Measurements from ENCODE around the gene SLC9A4. TPM values are rescaled to one million over a fixed set of nuclear protein-coding genes. Genes with fewer than 3 reads are reported as not detected.
"Not testable (repeated sequence)": the region's sequence is repeated elsewhere in the genome, so short reads cannot be mapped to it uniquely, and the experiment has no call there.

Gene SLC9A4
- polyA plus RNA-seq, 5 donors = 0.03 TPM; not detected in 4

GRCh38 chr2:102547462-102547861 lies 74.4 kb downstream of the SLC9A4 start:
- DNase-seq = no peak

DNA sequence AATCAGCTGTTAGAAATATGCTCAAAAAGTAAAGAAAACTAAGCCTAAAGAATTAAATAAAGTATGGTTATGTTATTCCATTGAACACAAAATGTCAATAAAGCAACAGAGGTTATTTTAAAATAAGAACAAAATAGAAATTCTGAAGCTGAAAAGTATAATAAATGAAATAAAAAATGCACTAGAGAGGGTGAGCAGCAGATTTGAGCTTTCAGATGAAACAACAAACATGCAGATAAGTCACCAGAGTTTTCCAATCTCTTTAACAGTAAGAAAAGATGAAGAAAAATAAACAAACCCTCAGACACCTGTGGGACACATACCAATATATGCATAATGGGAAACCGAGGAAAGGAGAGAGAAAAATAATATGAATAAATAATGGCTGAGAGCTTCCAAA lies 76.0 kb downstream of the SLC9A4 start:
- no peak for DNase-seq

DNA sequence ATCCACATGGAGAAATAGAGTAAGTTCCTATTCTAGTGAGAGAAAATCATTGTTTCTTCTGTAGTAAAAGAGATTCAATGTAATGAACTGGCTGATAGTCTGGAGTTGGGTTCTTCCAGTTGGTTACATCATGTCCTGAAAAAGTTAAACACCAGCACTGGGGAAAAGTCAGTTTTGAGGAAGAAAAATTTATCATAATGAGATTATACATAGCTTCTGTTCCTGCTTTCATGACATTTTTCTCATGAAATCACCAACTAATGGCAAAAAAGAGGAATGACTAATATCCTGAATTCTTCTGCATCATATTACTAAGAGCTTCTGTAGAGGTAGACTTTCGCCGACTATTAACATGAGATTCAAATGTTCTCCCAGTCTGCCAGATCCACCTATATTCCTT lies 77.1 kb downstream of the SLC9A4 start:
- DNase-seq = no peak

DNA sequence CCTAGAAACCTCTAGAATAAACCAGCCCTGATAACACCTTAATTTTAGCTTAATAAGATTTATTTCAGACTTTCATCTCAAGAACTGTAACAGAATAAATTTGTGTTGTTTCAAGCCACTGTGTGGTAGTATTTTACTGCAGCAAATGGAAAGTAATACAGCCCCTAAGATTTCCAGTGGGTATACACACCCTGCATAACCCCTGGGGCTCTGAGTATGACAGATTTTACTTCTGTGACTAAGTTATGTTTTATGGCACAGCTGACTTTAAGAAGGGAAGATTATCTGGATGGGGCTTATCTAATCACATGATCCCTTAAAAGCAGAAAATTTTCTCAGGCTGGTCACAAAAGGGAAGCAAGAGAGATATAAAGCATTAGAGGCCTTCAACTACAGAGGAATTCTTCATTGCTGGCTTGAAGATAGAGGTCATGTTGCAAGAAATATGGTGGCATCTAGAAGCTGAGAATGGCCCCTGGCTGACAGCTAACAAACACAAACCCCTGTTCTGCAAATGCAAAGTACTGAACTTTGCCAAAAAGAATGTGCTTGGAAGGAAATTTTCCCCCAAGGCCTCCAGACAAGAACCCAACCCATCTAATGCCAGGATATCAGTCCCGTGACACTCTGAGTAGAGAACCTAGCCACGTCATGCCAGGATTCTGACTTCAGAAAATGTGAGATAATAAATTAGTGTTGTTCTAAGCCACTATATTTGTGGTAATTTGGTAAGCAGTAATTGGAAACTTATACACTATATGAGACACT lies 78.5 kb downstream of the SLC9A4 start:
- no peak for DNase-seq

- DNase-seq = no peak
Observed at GRCh38 chr2:102553601-102554000, 80.6 kb downstream of the SLC9A4 start.

DNA sequence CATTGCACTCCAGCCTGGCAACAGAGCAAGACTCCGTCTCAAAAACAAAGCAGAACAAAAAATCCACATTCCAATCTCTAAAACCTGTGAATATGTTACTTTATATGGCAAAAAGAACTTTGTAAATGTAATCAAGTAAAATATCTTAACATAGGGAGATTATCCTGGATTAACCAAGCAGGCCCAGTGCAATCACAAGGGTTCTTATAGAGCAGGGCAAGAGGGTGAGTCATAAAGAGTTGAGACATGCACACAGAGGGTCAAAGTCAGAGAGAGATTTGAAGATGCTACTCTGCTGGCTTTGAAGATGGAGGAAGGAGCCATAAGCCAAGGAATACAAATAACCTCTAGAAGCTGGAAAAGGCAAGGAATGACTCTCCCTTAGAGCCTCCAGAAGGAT lies 85.4 kb downstream of the SLC9A4 start:
- DNase-seq = no peak

- not testable (repeated sequence) for DNase-seq
Observed at GRCh38 chr2:102562542-102562941, 89.5 kb downstream of the SLC9A4 start.

DNA sequence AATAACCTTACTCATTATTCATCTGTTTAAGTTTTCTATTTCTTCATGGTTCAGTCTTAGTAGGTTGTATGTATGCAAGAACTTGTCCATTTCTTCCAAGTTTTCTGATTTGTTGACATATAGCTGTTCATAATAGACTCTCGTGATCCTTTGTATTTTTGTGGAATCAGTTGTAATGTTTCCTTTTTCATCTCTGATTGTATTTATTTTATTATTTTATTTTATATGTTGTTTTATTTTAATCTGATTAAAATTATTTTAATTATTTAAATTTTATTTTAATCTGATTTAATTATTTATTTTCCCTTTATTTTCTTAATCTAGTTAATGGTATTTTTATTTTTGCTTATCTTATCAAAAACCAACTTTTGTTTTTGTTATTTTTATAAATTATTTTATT lies 102.9 kb downstream of the SLC9A4 start:
- no peak for DNase-seq

DNA sequence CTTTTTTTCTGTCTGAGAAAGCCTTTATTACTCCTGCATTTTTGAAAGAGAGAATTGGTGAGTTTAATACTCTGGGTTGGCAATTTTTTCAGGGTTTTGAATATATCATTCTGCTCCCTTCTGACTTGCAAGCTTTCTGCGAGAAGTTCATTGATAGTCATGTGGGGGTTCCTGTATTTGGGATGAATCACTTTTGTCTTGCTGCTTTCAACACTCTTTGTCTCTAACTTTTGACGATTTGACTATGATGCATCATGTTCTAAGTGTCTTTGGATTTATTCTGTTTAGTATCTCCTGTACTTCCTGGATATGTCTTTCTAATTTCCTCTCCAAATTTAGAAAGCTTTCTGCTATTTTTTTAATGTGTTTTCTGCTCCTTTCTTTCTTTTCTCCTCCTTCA lies 105.3 kb downstream of the SLC9A4 start:
- DNase-seq = no peak

DNA sequence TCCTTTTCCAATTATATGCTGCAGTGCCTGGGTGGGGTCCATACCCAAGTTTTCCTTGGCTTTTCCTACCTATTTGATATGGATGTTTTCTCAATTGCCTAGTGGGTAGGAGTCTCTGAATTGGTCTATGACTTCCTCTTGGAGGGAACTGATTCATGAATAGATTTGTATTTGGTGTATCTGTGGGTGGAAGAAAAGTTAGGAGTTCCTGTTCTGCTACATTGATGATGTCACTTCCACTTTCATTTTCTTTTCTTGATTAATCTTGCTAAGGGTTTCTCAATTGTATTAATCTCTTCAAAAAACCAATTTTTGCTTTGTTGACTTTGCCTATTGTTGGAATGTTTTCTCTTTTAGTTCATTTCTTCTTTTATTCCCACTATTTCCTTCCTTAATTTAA lies 108.9 kb downstream of the SLC9A4 start:
- DNase-seq = no peak

DNA sequence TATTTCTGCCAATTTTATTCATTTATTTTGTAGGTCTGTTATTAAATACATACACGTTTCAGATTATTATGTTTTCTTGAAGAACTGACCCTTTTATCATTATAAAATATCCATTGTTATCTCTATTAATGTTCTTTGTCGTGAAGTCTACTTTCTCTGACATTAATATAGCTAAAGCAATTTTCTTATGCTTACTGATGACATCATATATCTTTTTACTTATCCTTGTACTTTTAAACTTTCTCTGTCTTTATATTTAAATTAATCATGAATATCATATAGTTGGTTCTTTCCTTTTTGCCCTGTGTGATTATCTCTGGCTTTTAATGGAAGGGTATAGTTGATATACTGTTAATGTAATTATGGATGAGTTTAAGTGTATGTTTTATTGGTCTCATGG lies 109.8 kb downstream of the SLC9A4 start:
- DNase-seq = no peak

Other genes with a start within 250 kb of the SLC9A4 start
- under 1 TPM; 0.14 to 0.28 (median 0.23) TPM for gene IL1RL1, start 161.7 kb upstream of the SLC9A4 start, polyA plus RNA-seq (ENCODE audit: insufficient read depth in 1 of 5, insufficient read length in 5 of 5, low replicate concordance in 1 of 5)
- gene IL18R1, start 117.4 kb upstream of the SLC9A4 start, polyA plus RNA-seq (ENCODE audit: insufficient read depth in 1 of 5, insufficient read length in 5 of 5, low replicate concordance in 1 of 5) = 1 to 10 TPM; 2.2 to 5.6 (median 4.0) TPM
- gene IL18RAP, start 50.1 kb upstream of the SLC9A4 start, polyA plus RNA-seq (ENCODE audit: insufficient read depth in 1 of 5, insufficient read length in 5 of 5, low replicate concordance in 1 of 5) = 1 to 10 TPM in 3 of 5 donors, under 1 TPM in 2; 0.68 to 1.6 (median 1.2) TPM
- under 1 TPM; 0.04 to 0.29 (median 0.18) TPM for gene SLC9A2, start 146.3 kb downstream of the SLC9A4 start, polyA plus RNA-seq (ENCODE audit: insufficient read depth in 1 of 5, insufficient read length in 5 of 5, low replicate concordance in 1 of 5)

Measured in right lung (tissue), 5 donors.